ENCODE results near the gene ATR. TPM values are rescaled to one million over a fixed set of nuclear protein-coding genes. Genes with fewer than 3 reads are reported as not detected.
"Not testable (repeated sequence)": the region's sequence is repeated elsewhere in the genome, so short reads cannot be mapped to it uniquely, and the experiment has no call there.

Gene ATR
- total and polyA plus RNA-seq, 8 donors: 8.2 to 16.6 (median 11.3) TPM

- ATAC-seq (peak; percentile 86 to 99 (median 96)), FAIRE-seq (no peak), DNase-seq (peak in 3 of 6 donors; percentile 30 to 64 (median 44))
- 36 to 41% methylated on average over 2 of the region's 2 CpGs for WGBS, 2 donors
- Histone ChIP-seq H3K9me3 (no peaks in the 10 kb centered on the region), H3K4me3 (no peak overlapping the region), H3K36me3 (no peaks in the 10 kb centered on the region), H3K27ac (no peak overlapping the region), H3K4me1 (no peaks in the 10 kb centered on the region), H3K27me3 (no peaks in the 10 kb centered on the region)
- peak in 3 of 4 donors; percentile 23 to 53 (median 47) for TF ChIP-seq CTCF (IDR thresholded peaks at IDR 0.05)
- intact Hi-C loops (cut with DNase I): no loop called here
These were observed 8.4 kb upstream of the ATR start for GRCh38 chr3:142586803-142587406.

DNA sequence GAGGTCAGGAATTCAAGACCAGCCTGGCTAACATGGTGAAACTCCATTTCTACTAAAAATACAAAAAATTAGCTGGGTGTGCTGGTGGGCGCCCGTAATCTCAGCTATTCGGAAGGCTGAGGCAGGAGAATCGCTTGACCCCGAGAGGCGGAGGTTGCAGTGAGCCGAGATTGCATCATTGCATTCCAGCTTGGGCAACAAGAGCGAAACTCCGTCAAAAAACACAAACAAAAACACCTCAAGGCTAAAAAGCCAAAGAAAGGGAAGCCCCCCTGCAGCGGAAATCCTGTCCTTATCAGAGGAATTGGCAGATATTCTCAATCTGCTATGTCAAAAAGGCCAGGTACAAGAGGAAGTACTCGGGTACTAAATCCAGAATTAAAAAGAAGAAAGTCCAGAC, 2.5 kb upstream of the ATR start:
- not testable (repeated sequence) for H3K9me3 ChIP-seq, DNase-seq, H3K27ac ChIP-seq, FAIRE-seq, H3K4me3 ChIP-seq, H3K36me3 ChIP-seq, H3K27me3 ChIP-seq, ATAC-seq
- intact Hi-C loops (cut with DNase I): loop anchor here in 2 of 3 donors (5.0 kb wide), 2 partner anchors 411 to 416 kb away; no protein-coding TSS in a partner anchor
- H3K4me1 ChIP-seq: peaks cover 13 to 23% (median 20%) of the 10 kb centered on the region in 3 donors
- 71 to 81% methylated on average over 11 of the region's 11 CpGs for WGBS, 2 donors

DNA sequence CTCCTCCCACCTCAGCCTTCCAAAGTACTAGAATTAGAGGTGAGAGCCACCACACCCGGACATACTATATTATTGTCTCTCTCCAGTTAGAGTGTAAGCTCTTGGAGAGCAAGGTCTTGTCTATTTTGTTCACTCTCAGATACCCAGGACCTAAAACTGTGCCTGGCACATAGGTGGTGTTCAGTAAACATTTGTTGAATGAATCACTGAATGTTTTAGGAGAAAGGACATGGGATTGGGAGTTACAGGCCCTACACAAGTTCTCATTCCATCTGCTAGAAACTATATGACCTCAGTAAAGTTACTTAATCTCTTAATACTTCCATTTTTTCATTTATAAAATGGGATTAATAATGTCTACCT, 1.5 kb upstream of the ATR start:
- Histone ChIP-seq H3K4me3 (no peak overlapping the region), H3K4me1 (peaks cover 13 to 24% (median 20%) of the 10 kb centered on the region in 3 donors), H3K36me3 (no peaks in the 10 kb centered on the region), H3K27me3 (no peaks in the 10 kb centered on the region), H3K9me3 (no peaks in the 10 kb centered on the region), H3K27ac (no peak overlapping the region)
- ATAC-seq (no peak), FAIRE-seq (no peak), DNase-seq (no peak)
- TF ChIP-seq CTCF (IDR thresholded peaks at IDR 0.05): no peak
- WGBS, 2 donors: 95 to 98% methylated on average over 1 of the region's 1 CpG
- intact Hi-C loops (cut with DNase I): loop anchor here in 2 of 3 donors (5.0 kb wide), 2 partner anchors 412 to 417 kb away; no protein-coding TSS in a partner anchor

DNA sequence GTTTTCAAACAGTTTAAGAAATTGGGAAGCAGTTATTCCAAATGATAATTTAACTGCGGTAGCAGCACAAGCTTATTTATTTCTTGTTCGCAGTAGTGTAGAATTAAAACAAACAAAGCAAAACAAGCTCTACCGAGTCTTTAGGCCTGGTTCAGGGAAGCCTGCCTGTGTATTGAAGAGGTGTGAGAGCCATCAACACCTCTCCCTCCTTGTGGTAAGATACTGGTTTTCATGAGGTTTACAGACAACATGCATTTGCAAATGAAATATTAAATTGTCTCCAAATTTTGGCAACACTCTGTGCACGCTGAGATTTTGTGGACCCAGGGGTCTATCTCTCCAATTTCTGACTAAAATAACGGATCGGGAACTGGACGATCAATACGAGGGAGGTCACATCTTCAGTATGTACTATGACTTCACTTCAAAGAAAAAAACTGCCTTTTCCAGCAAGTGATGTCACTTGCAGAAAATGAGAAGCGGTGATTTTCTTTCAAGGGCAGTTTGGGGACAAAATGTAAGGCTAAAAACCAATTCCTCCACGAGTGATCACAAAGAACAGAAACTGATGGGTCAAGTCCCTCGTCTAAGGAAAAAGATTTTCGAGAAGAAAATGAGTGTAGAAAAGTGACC, 721 bp downstream of the ATR start:
- Histone ChIP-seq H3K4me3 (peak overlapping the region; percentile 68 to 88 (median 78)), H3K27ac (peak overlapping the region; percentile 79 to 94 (median 90)), H3K27me3 (no peaks in the 10 kb centered on the region), H3K9me3 (no peaks in the 10 kb centered on the region), H3K4me1 (peaks cover 13 to 24% (median 20%) of the 10 kb centered on the region in 3 donors), H3K36me3 (no peaks in the 10 kb centered on the region)
- ATAC-seq (no peak), FAIRE-seq (no peak), DNase-seq (no peak)
- WGBS, 2 donors: 1 to 3% methylated on average over 12 of the region's 12 CpGs
- intact Hi-C loops (cut with DNase I): no loop called here
- no peak for TF ChIP-seq CTCF (IDR thresholded peaks at IDR 0.05)

GRCh38 chr3:142576792-142577191, 1.7 kb downstream of the ATR start:
- Histone ChIP-seq H3K4me1 (peaks cover 13 to 24% (median 20%) of the 10 kb centered on the region in 3 donors), H3K27me3 (no peaks in the 10 kb centered on the region), H3K9me3 (no peaks in the 10 kb centered on the region), H3K27ac (no peak overlapping the region), H3K4me3 (no peak overlapping the region), H3K36me3 (no peaks in the 10 kb centered on the region)
- no peak for DNase-seq
- intact Hi-C loops (cut with DNase I): no loop called here
- no peak for TF ChIP-seq CTCF (IDR thresholded peaks at IDR 0.05)
- FAIRE-seq: no peak
- no peak for ATAC-seq
